Dendritic cell treated with granulocyte-macrophage colony-stimulating factor and Interleukin-4, amounts not matched to agents 40 ng/mL and 50 ng/mL, for 4 days (primary cell): ENCODE data around the gene LATS2.
A peak's percentile ranks its signal among the peaks of the same experiment; 100 is the strongest.

Source experiments
- H3K27ac Mint-ChIP-seq: one replicate; pipeline ENCODE4 v1.8.0; 2022; ENCODE audit warnings: mild to moderate bottlenecking, mixed read lengths
- H3K27me3 Mint-ChIP-seq: one replicate; pipeline ENCODE4 v1.8.0; 2022; ENCODE audit warnings: mild to moderate bottlenecking, mixed read lengths
- H3K36me3 Mint-ChIP-seq: one replicate; pipeline ENCODE4 v1.8.0; 2022; ENCODE audit warnings: low read depth, mixed read lengths
- H3K4me1 Mint-ChIP-seq: one replicate; pipeline ENCODE4 v1.8.0; 2022; ENCODE audit warnings: low read depth, mixed read lengths
- H3K4me3 Mint-ChIP-seq: one replicate; pipeline ENCODE4 v1.8.0; 2022; ENCODE audit warnings: mild to moderate bottlenecking, moderate library complexity, mixed read lengths
- H3K9me3 Mint-ChIP-seq: one replicate; pipeline ENCODE4 v1.8.0; 2022; ENCODE audit warnings: mixed read lengths
- intact Hi-C: fragments of 100-400 bp; cut with micrococcal nuclease; formaldehyde crosslinking; loops from one replicate; pipeline ENCODE4 v1.15.0; 2022

LATS2 gene

GRCh38 chr13:21033212-21033840 is 28.1 kb downstream of the LATS2 start:
- Mint-ChIP-seq H3K36me3 (peaks cover 23% of the 10 kb centered on the region), H3K27ac (no peak overlapping the region), H3K4me3 (no peak overlapping the region), H3K27me3 (no peaks in the 10 kb centered on the region), H3K4me1 (peaks cover 60% of the 10 kb centered on the region), H3K9me3 (no peaks in the 10 kb centered on the region)
- intact Hi-C loops, result no loop called here

- H3K27me3 Mint-ChIP-seq, result no peaks in the 10 kb centered on the region
- no peak overlapping the region for H3K4me3 Mint-ChIP-seq
- peaks cover 18% of the 10 kb centered on the region for H3K36me3 Mint-ChIP-seq
- H3K9me3 Mint-ChIP-seq, result no peaks in the 10 kb centered on the region
- intact Hi-C loops, result no loop called here
- no peak overlapping the region for H3K27ac Mint-ChIP-seq
- peaks cover 54% of the 10 kb centered on the region for H3K4me1 Mint-ChIP-seq
Observed at GRCh38 chr13:21032656-21033055, 28.7 kb downstream of the LATS2 start.

- Mint-ChIP-seq H3K9me3 (no peaks in the 10 kb centered on the region), H3K4me3 (peak overlapping the region; percentile 17), H3K27ac (peak overlapping the region; percentile 39), H3K27me3 (no peaks in the 10 kb centered on the region), H3K4me1 (peaks cover 49% of the 10 kb centered on the region), H3K36me3 (peaks cover 12% of the 10 kb centered on the region)
- intact Hi-C loops, result no loop called here
Observed at GRCh38 chr13:21031594-21032275, 29.7 kb downstream of the LATS2 start.

GRCh38 chr13:21025539-21025938 is 35.8 kb downstream of the LATS2 start:
- Mint-ChIP-seq H3K4me3 (no peak overlapping the region), H3K36me3 (peaks cover 24% of the 10 kb centered on the region), H3K27me3 (no peaks in the 10 kb centered on the region), H3K4me1 (peaks cover 29% of the 10 kb centered on the region), H3K9me3 (no peaks in the 10 kb centered on the region), H3K27ac (no peak overlapping the region)
- intact Hi-C loops, result no loop called here

- Mint-ChIP-seq H3K27ac (no peak overlapping the region), H3K27me3 (no peaks in the 10 kb centered on the region), H3K36me3 (peaks cover 18% of the 10 kb centered on the region), H3K4me3 (no peak overlapping the region), H3K9me3 (no peaks in the 10 kb centered on the region), H3K4me1 (peaks cover 44% of the 10 kb centered on the region)
- intact Hi-C loops, result no loop called here
Observed at GRCh38 chr13:21022056-21022979, 39.1 kb downstream of the LATS2 start.

- no peaks in the 10 kb centered on the region for H3K9me3 Mint-ChIP-seq
- peak overlapping the region; percentile 30 for H3K27ac Mint-ChIP-seq
- H3K4me3 Mint-ChIP-seq, result no peak overlapping the region
- intact Hi-C loops, result no loop called here
- H3K4me1 Mint-ChIP-seq, result peaks cover 49% of the 10 kb centered on the region
- H3K27me3 Mint-ChIP-seq, result no peaks in the 10 kb centered on the region
- H3K36me3 Mint-ChIP-seq, result peaks cover 25% of the 10 kb centered on the region
Observed at GRCh38 chr13:21020581-21020980, 40.8 kb downstream of the LATS2 start.

- peaks cover 27% of the 10 kb centered on the region for H3K36me3 Mint-ChIP-seq
- peaks cover 47% of the 10 kb centered on the region for H3K4me1 Mint-ChIP-seq
- no peaks in the 10 kb centered on the region for H3K9me3 Mint-ChIP-seq
- peak overlapping the region; percentile 30 for H3K27ac Mint-ChIP-seq
- no peaks in the 10 kb centered on the region for H3K27me3 Mint-ChIP-seq
- no peak overlapping the region for H3K4me3 Mint-ChIP-seq
- intact Hi-C loops, result no loop called here
Observed at GRCh38 chr13:21020176-21020575, 41.2 kb downstream of the LATS2 start.

- peaks cover 61% of the 10 kb centered on the region for H3K4me1 Mint-ChIP-seq
- intact Hi-C loops, result loop anchor here (5.0 kb wide), 1 partner anchor 44 kb away; the partner anchor contains the start of gene LATS2
- no peak overlapping the region for H3K4me3 Mint-ChIP-seq
- peaks cover 33% of the 10 kb centered on the region for H3K36me3 Mint-ChIP-seq
- H3K27me3 Mint-ChIP-seq, result no peaks in the 10 kb centered on the region
- peak overlapping the region; percentile 92 for H3K27ac Mint-ChIP-seq
- H3K9me3 Mint-ChIP-seq, result no peaks in the 10 kb centered on the region
Observed at GRCh38 chr13:21018220-21018619, 43.2 kb downstream of the LATS2 start.

DNA sequence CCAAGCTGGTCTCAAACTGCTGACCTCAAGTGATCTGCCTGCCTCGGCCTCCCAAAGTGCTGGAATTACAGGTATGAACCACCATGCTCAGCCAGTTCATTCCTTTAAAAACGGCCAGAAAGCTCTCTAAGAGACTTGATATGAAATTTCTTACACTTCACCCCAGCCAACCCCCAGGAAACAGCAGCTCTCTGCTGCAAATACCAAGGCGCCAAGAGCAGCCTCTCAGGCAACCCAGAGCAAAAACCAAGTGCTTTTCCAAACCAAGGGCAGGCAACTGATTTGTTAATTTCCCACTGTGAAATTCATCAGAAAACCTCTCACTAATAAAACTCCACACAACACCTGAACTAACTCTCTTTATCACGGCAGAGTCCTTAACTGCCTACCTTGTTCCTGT is 44.9 kb downstream of the LATS2 start:
- H3K9me3 Mint-ChIP-seq, result no peaks in the 10 kb centered on the region
- H3K27ac Mint-ChIP-seq, result peak overlapping the region; percentile 92
- peaks cover 44% of the 10 kb centered on the region for H3K4me1 Mint-ChIP-seq
- H3K27me3 Mint-ChIP-seq, result no peaks in the 10 kb centered on the region
- peaks cover 36% of the 10 kb centered on the region for H3K36me3 Mint-ChIP-seq
- intact Hi-C loops, result loop anchor here (5.0 kb wide), 1 partner anchor 46 kb away; the partner anchor contains the start of gene LATS2
- H3K4me3 Mint-ChIP-seq, result peak overlapping the region; percentile 51

- H3K36me3 Mint-ChIP-seq, result peaks cover 37% of the 10 kb centered on the region
- no peak overlapping the region for H3K4me3 Mint-ChIP-seq
- H3K4me1 Mint-ChIP-seq, result peaks cover 55% of the 10 kb centered on the region
- H3K9me3 Mint-ChIP-seq, result peaks cover 6% of the 10 kb centered on the region
- H3K27ac Mint-ChIP-seq, result no peak overlapping the region
- intact Hi-C loops, result loop anchor here (5.0 kb wide), 1 partner anchor 47 kb away; the partner anchor contains the start of gene LATS2
- no peaks in the 10 kb centered on the region for H3K27me3 Mint-ChIP-seq
Observed at GRCh38 chr13:21015284-21015683, 46.1 kb downstream of the LATS2 start.

DNA sequence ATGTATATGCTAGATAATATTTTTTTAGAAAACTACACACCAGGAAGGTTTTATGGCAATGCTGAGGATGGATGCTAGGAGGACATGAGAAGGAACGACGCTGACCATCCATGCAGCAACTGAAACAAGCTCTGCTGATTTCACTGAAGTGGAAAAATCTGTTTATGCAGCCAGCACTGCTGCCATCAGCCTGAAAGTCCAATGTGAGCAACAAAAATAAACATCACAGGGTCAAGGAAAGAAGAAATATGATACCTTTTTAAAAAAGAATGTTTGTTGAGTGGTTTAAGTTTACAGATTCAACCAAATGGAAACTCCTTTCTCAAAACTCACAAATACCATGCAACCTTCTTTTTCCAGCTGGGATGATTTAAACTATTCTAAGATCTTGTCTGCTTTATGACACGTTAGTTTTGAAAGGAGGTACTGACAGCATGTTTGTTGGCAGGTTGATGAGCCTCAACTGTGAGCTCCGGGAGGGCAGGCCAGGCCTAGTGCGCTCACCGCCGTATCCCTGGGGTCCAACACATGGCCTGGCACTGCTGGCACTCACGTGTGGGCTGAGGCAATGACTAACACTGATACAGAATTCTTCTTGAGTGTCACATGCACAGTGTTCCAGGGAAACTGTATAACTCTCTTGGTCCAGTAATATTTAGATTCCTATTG is 46.8 kb downstream of the LATS2 start:
- no peak overlapping the region for H3K4me3 Mint-ChIP-seq
- intact Hi-C loops, result loop anchor here (5.0 kb wide), 1 partner anchor 48 kb away; the partner anchor contains the start of gene LATS2
- H3K36me3 Mint-ChIP-seq, result peaks cover 43% of the 10 kb centered on the region
- H3K4me1 Mint-ChIP-seq, result peaks cover 61% of the 10 kb centered on the region
- no peak overlapping the region for H3K27ac Mint-ChIP-seq
- no peaks in the 10 kb centered on the region for H3K27me3 Mint-ChIP-seq
- peaks cover 6% of the 10 kb centered on the region for H3K9me3 Mint-ChIP-seq

- no peak overlapping the region for H3K4me3 Mint-ChIP-seq
- H3K27me3 Mint-ChIP-seq, result no peaks in the 10 kb centered on the region
- intact Hi-C loops, result no loop called here
- peak overlapping the region; percentile 10 for H3K27ac Mint-ChIP-seq
- peaks cover 48% of the 10 kb centered on the region for H3K36me3 Mint-ChIP-seq
- peaks cover 6% of the 10 kb centered on the region for H3K9me3 Mint-ChIP-seq
- peaks cover 66% of the 10 kb centered on the region for H3K4me1 Mint-ChIP-seq
Observed at GRCh38 chr13:21014139-21014501, 47.3 kb downstream of the LATS2 start.

DNA sequence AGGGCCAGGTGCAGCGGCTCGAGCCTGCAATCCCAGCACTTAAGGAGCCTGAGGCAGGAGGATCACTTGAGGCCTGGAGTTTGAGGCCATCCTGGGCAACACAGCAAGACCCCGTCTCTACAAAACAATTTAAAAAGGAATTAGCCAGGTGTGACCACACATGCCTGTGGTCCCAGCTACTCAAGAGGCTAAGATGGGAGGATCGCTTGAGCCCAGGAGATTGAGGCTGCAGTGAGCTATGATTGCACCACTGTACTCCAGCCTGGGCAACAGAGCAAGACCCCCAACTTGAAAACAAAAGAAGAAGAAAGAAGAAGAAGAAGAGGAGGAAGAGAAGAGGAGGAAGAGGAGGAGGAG is 47.7 kb downstream of the LATS2 start:
- Mint-ChIP-seq H3K4me1 (peaks cover 67% of the 10 kb centered on the region), H3K27ac (peak overlapping the region; percentile 10)
- intact Hi-C loops, result no loop called here

More for the DNA sequence above, 47.7 kb downstream of the LATS2 start:
- Mint-ChIP-seq H3K27me3 (no peaks in the 10 kb centered on the region), H3K9me3 (peaks cover 6% of the 10 kb centered on the region), H3K36me3 (peaks cover 48% of the 10 kb centered on the region), H3K4me3 (no peak overlapping the region)
